ENCODE measurements around the gene GP2.

GP2 gene

GRCh38 chr16:20327444-20328041, at the start of gene GP2:
Gene GP2, minus strand, starts transcription at chr16:20327513. Its CDS starts 1,082 bp downstream, at chr16:20326431.
- no peak for DNase-seq

GRCh38 chr16:20372701-20373100, 45.4 kb upstream of the GP2 start:
- DNase-seq, result no peak

DNA sequence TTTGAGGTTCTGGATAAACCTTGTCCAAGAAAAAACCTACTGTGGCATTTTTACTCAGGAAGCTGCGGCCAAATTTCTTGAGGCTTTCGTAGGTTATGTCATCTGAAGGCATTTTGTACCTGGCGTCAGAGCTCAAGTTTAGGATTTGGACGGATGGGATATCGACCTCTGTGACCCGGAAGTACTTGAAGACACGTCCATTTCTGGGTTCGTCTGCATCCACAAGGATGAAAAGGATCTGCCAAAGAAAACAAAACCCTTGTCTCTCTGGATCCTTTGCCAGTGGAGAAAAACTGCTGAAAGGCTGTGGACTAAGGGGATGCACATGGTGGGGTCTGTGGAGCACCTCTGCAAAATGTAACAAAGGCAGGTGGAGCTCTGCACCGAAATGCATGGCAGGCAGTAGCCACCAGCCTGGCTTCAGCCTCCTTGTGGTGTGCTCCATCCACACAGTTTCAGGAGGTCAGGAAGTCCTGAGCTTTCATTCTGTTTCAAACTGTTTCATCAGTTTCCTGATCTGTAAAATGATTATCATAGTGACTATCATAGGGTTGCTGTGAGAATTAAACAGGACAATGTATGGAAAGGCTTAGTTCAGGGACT, 42.2 kb upstream of the GP2 start:
- no peak for DNase-seq

DNA sequence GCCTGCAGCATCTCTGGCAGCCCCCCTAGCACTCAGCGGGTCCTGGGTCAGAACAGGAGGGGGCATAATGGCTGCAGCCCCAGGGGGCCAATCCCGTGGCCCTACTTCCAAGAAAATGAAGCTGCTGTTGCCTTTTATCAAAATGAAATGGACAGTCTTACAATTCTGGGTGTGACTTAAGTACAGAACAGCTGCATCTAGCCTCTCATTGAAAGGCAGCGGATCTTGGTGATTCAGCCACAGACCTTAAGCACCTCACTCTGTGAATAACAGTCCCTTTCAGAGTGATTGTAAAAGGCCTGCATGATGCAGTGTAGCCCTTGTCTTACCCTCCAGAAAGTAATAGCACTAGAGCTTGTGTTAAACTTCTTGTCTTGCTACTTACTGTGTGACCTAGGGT, 36.7 kb upstream of the GP2 start:
- DNase-seq, result no peak

GRCh38 chr16:20363191-20363590, 35.9 kb upstream of the GP2 start:
- DNase-seq, result no peak

DNA sequence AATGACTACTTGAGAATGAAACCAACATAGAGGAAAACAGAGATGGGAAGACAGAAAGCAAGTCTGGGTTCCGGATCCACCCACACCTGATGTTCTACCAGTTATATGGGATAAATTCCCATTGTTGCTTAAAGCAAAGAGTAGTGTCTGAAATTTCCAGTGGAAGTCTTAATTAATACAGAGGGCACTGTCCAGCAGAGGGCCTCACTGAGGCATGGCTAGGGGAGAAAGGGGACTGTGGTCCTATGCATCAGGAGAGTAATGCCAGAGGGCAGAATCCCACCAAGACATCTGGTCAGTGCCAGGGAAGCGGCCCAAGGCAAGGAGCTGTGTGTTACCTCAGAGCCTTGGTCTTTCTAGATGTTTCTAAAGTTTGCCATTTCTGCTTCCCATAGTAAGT, 32.7 kb upstream of the GP2 start:
- DNase-seq, result no peak

DNA sequence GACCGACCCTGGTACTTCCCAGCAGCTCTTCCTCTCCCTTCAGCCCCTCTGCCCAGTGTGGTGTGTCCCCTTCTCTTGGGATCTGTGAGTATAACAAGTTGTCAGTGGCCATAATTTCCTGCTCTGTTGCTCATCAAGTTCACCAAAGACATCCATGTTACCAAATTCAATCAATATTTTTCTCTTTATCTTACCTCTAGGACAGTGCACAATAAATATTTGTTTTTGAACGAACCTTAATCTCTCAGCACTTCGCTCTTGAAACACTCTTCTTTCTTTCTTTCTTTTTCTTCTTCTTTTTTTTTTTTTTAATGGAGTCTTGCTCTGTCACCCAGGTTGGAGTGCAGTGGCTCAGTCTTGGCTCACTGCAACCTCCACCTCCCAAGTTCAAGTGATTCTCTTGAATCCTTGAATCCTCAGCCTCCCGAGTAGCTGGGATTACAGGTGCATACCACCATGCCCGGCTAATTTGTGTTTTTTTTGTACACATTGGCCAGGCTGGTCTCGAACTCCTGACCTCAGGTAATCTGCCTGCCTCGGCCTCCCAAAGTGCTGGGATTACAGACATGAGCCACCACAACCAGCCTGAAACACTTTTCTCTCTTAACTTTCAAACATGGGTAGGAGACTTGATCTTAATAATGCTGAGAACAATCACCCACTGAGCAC, 27.9 kb upstream of the GP2 start:
- no peak for DNase-seq

GRCh38 chr16:20353379-20353778, 26.1 kb upstream of the GP2 start:
- no peak for DNase-seq

- DNase-seq, result no peak
Observed at GRCh38 chr16:20352615-20353014, 25.3 kb upstream of the GP2 start, which contains the start of gene UMOD. Gene UMOD, minus strand, starts transcription at chr16:20352715. Its CDS starts 1,978 bp downstream, at chr16:20350737.

DNA sequence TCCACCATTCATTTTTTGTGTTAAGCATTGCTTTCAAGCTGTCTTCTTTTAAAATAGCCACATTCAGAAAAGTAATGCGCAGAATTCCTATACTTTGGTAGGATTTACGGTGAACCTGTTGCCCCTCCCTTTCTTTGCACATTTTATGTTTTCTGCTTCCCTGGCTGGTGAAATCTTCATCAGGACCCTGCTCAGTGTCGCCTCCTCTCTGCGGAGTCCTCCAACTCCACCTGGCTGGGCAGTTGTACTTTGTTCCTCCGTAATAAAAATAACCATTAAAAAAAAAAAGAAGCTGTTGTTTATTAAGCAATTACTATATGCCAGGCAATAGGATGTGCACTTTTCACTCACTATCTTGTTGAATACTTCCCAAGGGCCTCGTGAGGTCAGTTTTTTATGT, 22.3 kb upstream of the GP2 start:
- no peak for DNase-seq

GRCh38 chr16:20348365-20349185, 21.3 kb upstream of the GP2 start:
- no peak for DNase-seq

GRCh38 chr16:20347666-20348364, 20.5 kb upstream of the GP2 start:
- no peak for DNase-seq

- no peak for DNase-seq
Observed at GRCh38 chr16:20344611-20345010, 17.3 kb upstream of the GP2 start.

DNA sequence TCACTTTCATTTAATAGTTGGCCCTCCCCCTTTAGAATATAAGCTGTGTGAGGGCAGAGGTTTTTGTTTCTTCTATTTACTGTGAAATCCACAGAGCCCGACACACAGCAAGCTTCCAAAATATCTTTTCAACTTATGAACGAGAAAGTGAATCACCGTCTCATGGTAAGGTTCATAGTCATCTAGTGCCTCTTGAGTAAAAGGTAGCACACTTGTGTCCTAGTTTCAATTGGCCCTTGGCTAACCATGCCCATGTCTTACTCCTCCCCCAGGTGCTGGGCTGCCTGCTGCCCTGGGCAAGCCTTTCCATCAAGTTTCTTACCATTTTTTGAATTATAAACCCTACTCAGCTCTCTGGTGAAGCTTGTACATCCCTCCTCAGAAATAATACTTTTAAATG, 12.4 kb upstream of the GP2 start:
- no peak for DNase-seq

- DNase-seq, result no peak
Observed at GRCh38 chr16:20336955-20337354, 9.6 kb upstream of the GP2 start.

GRCh38 chr16:20334396-20334795, 7.1 kb upstream of the GP2 start:
- DNase-seq, result no peak

DNA sequence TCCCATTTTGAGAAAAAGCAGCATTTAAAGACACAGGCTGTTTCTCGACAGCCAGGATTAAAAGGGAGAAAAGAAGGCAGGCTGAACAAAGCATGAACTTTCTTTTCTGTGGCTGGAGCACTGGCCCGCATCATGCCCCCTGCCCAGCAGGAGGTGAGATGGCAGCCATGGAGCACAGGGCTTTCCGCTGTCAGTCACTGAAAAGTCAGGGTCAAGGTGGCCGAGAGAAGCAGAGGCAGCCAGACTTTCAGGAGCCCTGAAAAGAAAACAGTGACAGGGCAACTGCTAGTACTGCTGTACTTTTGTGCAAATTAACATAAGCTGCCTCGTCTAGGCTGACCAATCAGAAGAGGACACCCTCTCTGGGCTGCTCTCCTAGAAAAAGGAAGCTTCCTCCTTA, 5.8 kb upstream of the GP2 start:
- DNase-seq, result no peak

- DNase-seq, result no peak
Observed at GRCh38 chr16:20332411-20332810, 5.1 kb upstream of the GP2 start.

DNA sequence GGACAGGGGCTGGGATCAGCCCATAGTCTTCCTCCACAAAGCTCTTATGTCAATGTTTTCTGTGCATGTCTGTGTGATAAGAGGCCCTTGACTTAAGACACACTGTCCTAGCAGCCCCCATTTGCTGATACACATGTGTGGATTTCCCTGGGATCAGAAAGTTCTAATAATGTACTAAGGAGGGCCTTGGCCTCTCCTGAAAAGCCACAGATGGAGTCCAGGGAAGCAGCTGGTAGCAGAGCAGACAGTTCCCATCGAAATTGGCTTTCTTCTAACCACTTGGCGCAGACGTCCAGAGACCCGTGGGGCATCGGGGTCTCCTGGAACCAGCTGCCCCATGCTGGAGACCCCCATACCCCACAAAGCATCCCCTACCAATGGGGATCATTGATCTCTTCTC, 4.3 kb upstream of the GP2 start:
- DNase-seq, result no peak

DNA sequence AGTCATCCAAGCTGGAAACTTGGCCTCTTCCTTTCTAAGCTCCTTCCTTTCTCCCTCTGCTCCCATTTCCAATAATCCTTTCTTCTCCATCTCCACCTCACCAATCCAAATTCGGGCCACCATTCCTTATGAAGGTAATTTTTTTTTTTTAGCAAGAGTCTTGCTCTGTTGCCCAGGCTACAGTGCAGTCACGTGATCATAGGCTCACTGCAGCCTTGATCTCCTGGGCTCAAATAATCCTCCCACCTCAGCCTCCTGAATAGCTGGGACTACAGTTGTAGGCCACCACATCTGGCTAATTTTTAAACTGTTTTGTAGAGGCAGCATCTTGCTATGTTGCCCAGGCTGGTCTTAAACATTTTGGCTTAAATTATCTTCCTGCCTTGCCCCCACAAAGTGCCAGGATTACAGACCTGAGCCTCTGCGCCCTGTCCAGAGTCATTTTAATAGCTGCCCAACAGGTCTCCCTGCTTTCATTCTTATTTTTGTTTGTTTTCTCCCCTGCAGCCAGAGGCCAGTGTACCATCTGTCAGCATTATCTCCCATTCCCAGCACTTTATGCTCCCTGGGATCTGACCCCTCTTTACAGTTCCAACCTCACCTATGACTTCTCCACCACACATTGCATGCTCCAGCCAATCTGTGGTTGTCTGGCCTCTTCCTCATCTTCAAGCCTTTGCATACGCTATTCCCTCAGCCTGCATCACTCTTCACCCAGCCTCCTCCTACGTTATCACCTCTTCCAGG, 2.3 kb upstream of the GP2 start:
- no peak for DNase-seq

DNA sequence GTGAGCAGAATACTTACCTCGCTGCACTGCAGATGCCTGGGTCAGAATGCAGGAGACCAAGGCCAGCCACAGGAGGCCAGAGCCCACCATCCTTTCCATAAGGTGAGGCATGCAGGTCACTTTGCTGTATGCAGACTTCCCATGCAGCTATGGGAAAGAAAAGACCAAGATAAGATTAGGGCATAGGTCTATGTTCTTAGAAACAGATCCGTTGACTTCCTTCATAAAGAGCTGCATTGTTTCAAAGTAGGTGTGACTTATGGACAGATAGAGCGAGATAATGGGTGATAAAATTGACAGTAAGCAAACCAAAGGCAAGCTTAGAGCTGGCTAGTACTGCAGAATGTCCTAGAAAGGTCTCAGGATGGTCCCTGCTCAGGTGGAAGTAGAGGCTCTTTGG, 992 bp downstream of the GP2 start:
- no peak for DNase-seq

GRCh38 chr16:20325005-20325404, 2.3 kb downstream of the GP2 start:
- DNase-seq, result no peak

Measured in NCI-H446 (cell line).